HFF-Myc (cell line): ENCODE measurements around the gene PTPN4.

Experiments
- DNase-seq: peaks from one replicate; pipeline ENCODE4 v3.0.0-alpha.2; 2011; ENCODE audit warnings: low read depth; ENCODE audit errors: extremely low read depth
- H3K4me3 ChIP-seq: replicated peaks from 2 replicates; pipeline ENCODE4 v1.5.1; 2011; ENCODE audit warnings: low read depth, mild to moderate bottlenecking, control low read depth, low read length
- TF ChIP-seq, protein P1 (sequence below): IDR thresholded peaks from 2 replicates; pipeline ENCODE4 v1.5.1; 2012; ENCODE audit warnings: mild to moderate bottlenecking, low read depth, low read length, control low read depth; ENCODE audit errors: missing control alignments

PTPN4 gene, protein sequence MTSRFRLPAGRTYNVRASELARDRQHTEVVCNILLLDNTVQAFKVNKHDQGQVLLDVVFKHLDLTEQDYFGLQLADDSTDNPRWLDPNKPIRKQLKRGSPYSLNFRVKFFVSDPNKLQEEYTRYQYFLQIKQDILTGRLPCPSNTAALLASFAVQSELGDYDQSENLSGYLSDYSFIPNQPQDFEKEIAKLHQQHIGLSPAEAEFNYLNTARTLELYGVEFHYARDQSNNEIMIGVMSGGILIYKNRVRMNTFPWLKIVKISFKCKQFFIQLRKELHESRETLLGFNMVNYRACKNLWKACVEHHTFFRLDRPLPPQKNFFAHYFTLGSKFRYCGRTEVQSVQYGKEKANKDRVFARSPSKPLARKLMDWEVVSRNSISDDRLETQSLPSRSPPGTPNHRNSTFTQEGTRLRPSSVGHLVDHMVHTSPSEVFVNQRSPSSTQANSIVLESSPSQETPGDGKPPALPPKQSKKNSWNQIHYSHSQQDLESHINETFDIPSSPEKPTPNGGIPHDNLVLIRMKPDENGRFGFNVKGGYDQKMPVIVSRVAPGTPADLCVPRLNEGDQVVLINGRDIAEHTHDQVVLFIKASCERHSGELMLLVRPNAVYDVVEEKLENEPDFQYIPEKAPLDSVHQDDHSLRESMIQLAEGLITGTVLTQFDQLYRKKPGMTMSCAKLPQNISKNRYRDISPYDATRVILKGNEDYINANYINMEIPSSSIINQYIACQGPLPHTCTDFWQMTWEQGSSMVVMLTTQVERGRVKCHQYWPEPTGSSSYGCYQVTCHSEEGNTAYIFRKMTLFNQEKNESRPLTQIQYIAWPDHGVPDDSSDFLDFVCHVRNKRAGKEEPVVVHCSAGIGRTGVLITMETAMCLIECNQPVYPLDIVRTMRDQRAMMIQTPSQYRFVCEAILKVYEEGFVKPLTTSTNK

DNA sequence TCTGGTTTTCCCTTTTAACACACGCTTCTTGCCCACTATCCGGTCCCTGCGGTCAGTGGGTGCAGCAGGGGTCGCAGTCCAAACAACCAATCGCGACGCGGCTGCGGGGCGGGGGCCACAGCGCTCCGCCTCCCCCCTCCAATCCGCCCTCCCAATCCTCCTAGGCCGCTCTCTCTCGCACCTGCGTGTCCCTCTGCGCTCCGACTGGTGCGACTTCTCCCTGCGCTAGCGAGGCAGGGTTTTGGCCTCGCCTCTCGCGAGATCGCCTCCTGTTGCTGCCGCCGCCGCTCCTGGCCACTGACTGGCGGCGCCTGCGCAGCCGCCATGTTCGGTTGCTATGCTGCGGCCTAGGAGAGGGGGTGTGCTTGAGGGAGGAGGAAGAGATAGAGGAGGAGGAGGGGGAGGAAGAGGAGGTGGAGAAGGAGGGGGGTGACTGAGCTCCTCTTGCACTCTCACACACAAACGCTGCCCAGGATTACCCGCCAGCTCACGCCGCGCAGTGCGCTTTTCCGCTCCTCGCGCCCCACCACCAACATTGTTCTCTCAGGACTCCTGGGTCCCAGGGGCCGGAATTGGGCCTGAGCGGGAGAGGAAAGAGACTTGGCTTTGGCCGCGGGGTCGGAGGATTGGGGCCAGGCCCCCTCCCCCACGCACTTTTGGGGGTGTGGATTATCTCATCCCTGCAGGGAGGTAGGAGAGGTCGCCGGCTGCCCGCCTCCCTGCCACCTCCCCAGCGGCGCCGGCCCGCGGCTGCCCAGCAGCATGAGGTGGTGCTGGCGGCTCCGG is at the start of gene PTPN4:
TSS of gene PTPN4 (plus strand) at position 472 of the 786 bp plus-strand sequence. CDS start 49,932 bp downstream, outside the sequence.
- H3K4me3 ChIP-seq, result peak within 1 kb of the TSS; percentile 77
- DNase-seq, result peak; percentile 88
- TF ChIP-seq, protein P1, sequence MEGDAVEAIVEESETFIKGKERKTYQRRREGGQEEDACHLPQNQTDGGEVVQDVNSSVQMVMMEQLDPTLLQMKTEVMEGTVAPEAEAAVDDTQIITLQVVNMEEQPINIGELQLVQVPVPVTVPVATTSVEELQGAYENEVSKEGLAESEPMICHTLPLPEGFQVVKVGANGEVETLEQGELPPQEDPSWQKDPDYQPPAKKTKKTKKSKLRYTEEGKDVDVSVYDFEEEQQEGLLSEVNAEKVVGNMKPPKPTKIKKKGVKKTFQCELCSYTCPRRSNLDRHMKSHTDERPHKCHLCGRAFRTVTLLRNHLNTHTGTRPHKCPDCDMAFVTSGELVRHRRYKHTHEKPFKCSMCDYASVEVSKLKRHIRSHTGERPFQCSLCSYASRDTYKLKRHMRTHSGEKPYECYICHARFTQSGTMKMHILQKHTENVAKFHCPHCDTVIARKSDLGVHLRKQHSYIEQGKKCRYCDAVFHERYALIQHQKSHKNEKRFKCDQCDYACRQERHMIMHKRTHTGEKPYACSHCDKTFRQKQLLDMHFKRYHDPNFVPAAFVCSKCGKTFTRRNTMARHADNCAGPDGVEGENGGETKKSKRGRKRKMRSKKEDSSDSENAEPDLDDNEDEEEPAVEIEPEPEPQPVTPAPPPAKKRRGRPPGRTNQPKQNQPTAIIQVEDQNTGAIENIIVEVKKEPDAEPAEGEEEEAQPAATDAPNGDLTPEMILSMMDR, result no peak

DNA sequence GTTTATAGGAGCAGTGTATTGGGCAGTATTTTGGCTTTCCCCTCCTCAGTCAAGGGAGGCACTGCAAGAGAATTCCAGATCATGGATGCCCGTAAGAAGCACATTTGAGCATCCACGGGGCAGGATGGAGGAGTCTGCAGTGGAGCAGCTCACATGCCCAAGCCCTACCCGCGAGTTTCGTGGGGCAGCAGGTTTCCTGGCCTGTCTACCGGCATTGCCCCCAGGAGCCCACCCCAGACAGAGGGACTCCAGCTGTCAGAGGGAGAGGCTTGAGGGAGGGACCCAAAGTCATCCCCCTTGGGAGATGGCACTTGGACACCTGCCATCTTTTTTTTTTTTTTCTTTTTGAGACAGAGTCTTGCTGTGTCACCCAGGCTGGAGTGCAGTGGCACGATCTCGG is 49.4 kb upstream of the PTPN4 start:
- no peak for DNase-seq
- no peak overlapping the region for H3K4me3 ChIP-seq
- TF ChIP-seq, protein P1, result no peak

DNA sequence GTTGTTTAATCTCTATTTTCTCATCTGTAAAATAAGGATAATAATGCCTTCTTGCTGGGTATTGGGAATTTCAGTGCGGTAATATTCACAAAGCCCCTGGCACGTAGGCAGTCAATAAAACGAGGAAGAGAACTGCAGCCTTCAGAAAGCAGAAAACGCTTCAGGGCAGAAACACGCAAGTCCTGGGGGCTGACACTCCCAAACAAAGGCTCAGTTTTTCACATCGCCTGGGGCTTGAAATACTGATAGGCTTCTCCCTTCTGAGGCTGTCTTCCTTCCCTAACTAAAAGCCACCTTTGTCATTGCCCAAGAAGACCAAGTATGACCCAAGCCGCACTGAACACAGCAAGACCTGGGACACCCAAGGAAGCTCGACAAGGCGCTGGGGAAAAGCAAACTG is 48.4 kb upstream of the PTPN4 start:
- no peak for DNase-seq
- no peak overlapping the region for H3K4me3 ChIP-seq
- TF ChIP-seq, protein P1, result no peak

DNA sequence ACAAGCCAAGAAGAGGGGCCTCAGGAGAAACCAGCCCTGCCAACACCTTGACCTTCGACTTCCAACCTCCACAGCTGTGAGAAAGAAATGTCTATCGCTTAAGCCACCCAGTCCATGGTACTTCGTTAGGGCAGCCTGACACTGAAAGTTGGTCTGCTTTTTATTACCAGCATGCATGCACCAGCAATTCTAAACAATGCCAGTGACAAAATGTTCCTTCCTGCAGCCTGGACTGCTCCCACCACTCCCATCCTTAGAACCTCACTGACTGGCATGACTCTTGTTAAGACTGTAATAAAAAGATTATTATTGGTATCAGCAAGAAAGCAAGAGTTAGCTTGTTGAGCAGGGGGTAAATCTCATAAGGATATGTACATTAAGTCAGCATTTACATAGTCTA is 47.2 kb upstream of the PTPN4 start:
- DNase-seq, result no peak
- TF ChIP-seq, protein P1, result no peak
- H3K4me3 ChIP-seq, result no peak overlapping the region

DNA sequence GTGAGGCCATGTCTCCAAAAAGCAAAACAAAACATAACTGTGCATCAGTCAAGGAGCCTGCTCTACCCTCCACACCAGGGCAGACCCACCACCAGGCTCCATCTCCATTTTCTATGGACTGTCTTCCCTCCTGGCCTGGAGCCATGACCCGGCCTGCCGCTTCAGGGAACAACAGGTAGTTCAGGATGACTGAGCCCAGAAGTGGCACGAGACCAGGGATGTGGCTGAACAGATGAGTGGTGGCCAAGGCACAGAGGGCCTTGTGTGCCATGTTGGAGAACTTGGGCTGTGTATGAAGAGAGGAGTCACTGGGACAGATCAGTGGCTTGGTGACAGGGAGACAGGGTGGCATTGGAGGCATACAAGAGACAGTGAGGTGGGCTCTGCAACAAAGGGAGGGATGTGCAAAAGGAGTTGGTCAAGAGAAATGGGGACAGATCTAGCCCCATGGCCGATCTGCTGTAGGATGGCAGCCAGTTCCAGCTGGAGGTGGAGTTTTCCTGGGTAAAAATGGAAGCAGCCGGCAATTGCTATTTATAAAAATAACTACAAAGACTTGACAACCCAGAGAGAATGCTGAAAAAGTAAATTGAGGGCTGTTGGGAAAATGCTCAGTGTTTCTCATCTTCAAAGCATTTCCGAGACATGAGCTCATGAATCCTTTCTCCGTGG is 45.8 kb upstream of the PTPN4 start:
- no peak overlapping the region for H3K4me3 ChIP-seq
- TF ChIP-seq, protein P1, result no peak
- DNase-seq, result no peak
